Heart right ventricle (tissue), 16 donors: Measurements from ENCODE around the gene NEUROD2. TPM values are rescaled to one million over a fixed set of nuclear protein-coding genes. Genes with fewer than 3 reads are reported as not detected.

Experiments
- ATAC-seq, 8 donors: fragments of 200-7000 bp; cut with Tn5 transposase; one replicate each; pipeline ENCODE4 v1.9.1; 2020; ENCODE audit warnings: mild to moderate bottlenecking in 8 of 8, moderate library complexity in 8 of 8, moderate number of reproducible peaks in 1 of 8
- DNase-seq, 2 donors: peaks; one replicate each; pipeline ENCODE4 v3.0.0-alpha.2; 2020
- H3K27ac ChIP-seq, 10 donors: fragments of 200-600 bp; sonication (generic) in 2 of 10; one replicate each; pipeline versions ENCODE4 v1.5.0 to v1.8.0; 2020 to 2022; ENCODE audit warnings: mild to moderate bottlenecking in 3 of 10
- H3K27me3 ChIP-seq, 7 donors: fragments of 200-600 bp; one replicate each; pipeline ENCODE4 v1.8.0; 2021 to 2022; ENCODE audit warnings: mild to moderate bottlenecking in 2 of 7
- H3K36me3 ChIP-seq, 9 donors: fragments of 200-600 bp; sonication (generic) in 1 of 9; one replicate each; pipeline versions ENCODE4 v1.5.0 to v1.8.0; 2020 to 2022; ENCODE audit warnings: mild to moderate bottlenecking in 2 of 9
- H3K4me1 ChIP-seq, 9 donors: fragments of 200-600 bp; sonication (generic) in 1 of 9; one replicate each; pipeline versions ENCODE4 v1.5.0 to v1.8.0; 2020 to 2022; ENCODE audit warnings: mild to moderate bottlenecking in 4 of 9
- H3K4me3 ChIP-seq, 10 donors: fragments of 200-600 bp; sonication (generic) in 2 of 10; one replicate each; pipeline versions ENCODE4 v1.5.0 to v1.8.0; 2020 to 2022; ENCODE audit warnings: mild to moderate bottlenecking in 7 of 10, moderate library complexity in 2 of 10
- H3K9me3 ChIP-seq, 11 donors: fragments of 200-600 bp in 10 of 11; sonication (generic) in 2 of 11; one replicate each; pipeline versions ENCODE4 v1.5.0 to v1.8.0; 2013 to 2022; ENCODE audit warnings: mild to moderate bottlenecking in 2 of 11, control low read depth in 1 of 11, moderate library complexity in 1 of 11
- WGBS, 2 donors: extraction: QIAGEN DNeasy Blood & Tissue Kit; methylation state at CpG; one replicate each; pipeline ENCODE4 v1.1.7; 2013; ENCODE audit warnings: inconsistent platforms in 1 of 2; 5-methylcytosine and 5-hydroxymethylcytosine counted together
- intact Hi-C, 10 donors: fragments of 100-400 bp; cut with DNase I; formaldehyde crosslinking; loops; one replicate each; pipeline versions ENCODE4 v1.11.1 to v1.14.2; 2022
- polyA plus RNA-seq, 2 donors: library from polyadenylated mRNA; stranded (reverse); fragments of 200-250 nt; gene quantifications; one replicate each; pipeline ENCODE4 v1.2.3, GENCODE V29; 2013
- total RNA-seq, 10 donors: library from RNA; stranded (reverse); fragmentation: NEBNext Ultra II Directional in 3 of 10; extraction: Animal tissue kit (Norgen Biotek cat#: 25700) in 3 of 10; gene quantifications; one replicate each; pipeline versions ENCODE4 v1.2.1 to v1.2.4, GENCODE V29; 2021 to 2023
- TF ChIP-seq, protein P1 (sequence below), 9 donors: fragments of 200-600 bp; sonication (generic) in 2 of 9; IDR thresholded peaks; one replicate each; pipeline versions ENCODE4 v1.5.0 to v1.8.0; 2021 to 2022; ENCODE audit warnings: antibody characterized with exemption in 9 of 9, mild to moderate bottlenecking in 5 of 9, moderate library complexity in 1 of 9
- donor health status: Arrhythmogenic right ventricular cardiomyopathy.
- donor health status: ischemic (EF 13 %, LVEDD 7.1; RV severe dilation, severe dysfunction).
- donor health status: healthy with polysubstance abuse.
- donor health status: DM: no; HTN: yes; CAD: no.
- donor health status: DM: no; HTN: no; CAD: no.
- donor health status: ischemic (EF 25% LVEDD 6.9; RV normal size, moderate dysfunction).
- donor health status: ischemic (EF 25% LVEDD 5.7; RV mildly dilated, moderate dysfunction).
- donor health status: healthy.
- donor health status: DM: yes; HTN: yes; CAD: no.
- donor health status: Ischemic cardiomyopathy.
- donor health status: ischemic (EF 35%, LVEDD 5.7; RV mildly dilated, moderate dysfunction).
- donor health status: nonischemic (EF 11% LVEDD 7.7; RV severe dilation, severe dysfunction).
- donor health status: DM: yes; HTN: yes; CAD: no.
- donor health status: PGD.
- donor health status: ischemic (EF 29% LVEDD 5.4; RV normal size, mild dysfunction).
- donor health status: nonischemic (EF 23%, LVEDD 6.1; RV moderate dilation, normal function).

The NEUROD2 gene
- total and polyA plus RNA-seq, 12 donors = not detected

DNA sequence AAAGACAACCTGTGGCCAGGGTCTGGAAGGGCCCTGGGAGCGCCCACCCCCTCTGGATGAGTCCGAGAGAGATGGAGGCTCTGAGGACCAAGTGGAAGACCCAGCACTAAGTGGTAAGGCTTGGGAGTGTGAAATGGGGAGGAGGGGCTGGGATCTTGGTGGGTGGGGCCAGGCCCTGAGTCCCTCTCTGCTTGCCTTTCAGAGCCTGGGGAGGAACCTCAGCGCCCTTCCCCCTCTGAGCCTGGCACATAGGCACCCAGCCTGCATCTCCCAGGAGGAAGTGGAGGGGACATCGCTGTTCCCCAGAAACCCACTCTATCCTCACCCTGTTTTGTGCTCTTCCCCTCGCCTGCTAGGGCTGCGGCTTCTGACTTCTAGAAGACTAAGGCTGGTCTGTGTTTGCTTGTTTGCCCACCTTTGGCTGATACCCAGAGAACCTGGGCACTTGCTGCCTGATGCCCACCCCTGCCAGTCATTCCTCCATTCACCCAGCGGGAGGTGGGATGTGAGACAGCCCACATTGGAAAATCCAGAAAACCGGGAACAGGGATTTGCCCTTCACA lies 28.0 kb upstream of the NEUROD2 start:
- intact Hi-C loops = loop anchor here in 4 of 10 donors (2.0 to 5.0 kb wide), 3 partner anchors 33 to 117 kb away; partner anchors contain the start of gene PNMT (in 1 of the 4)
- DNase-seq = no peak
- H3K4me1 ChIP-seq = peaks cover 6 to 58% (median 42%) of the 10 kb centered on the region in 9 donors

DNA sequence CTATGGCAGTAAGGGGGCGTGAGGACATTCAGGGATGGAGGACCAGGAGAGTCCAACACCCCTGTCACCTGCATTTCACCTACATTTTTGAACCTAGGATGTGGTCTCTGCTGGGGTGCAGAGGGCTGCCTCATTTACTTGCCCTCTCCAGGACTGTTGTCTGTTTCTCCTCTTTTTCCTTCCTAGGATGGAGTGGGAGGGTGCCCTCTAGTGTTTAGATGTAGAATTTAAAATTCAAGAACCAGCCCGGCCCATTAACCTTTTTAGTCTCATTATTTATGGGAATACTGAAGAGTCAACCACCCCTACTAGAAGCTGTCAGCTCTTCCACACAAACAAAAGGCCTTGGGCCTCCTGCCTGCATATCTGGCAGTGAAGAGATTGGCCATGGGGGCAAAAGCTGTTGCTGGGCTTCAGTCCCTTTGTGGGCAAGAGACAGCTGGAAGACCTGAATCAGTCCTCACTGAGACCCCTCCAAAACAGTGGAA lies 26.7 kb upstream of the NEUROD2 start:
- no peak for DNase-seq
- Histone ChIP-seq H3K36me3 (no peaks in the 10 kb centered on the region), H3K27ac (no peak overlapping the region), H3K9me3 (no peaks in the 10 kb centered on the region), H3K27me3 (peaks cover 0 to 13% (median 0%) of the 10 kb centered on the region in 7 donors), H3K4me3 (no peak overlapping the region), H3K4me1 (peaks cover 6 to 50% (median 30%) of the 10 kb centered on the region in 9 donors)
- intact Hi-C loops = loop anchor here in 3 of 10 donors (5.0 kb wide), 2 partner anchors 38 to 113 kb away; no protein-coding TSS in a partner anchor
- ATAC-seq = no peak
- 50% methylated on average over 2 of the region's 2 CpGs for WGBS, 2 donors
- TF ChIP-seq, protein P1, sequence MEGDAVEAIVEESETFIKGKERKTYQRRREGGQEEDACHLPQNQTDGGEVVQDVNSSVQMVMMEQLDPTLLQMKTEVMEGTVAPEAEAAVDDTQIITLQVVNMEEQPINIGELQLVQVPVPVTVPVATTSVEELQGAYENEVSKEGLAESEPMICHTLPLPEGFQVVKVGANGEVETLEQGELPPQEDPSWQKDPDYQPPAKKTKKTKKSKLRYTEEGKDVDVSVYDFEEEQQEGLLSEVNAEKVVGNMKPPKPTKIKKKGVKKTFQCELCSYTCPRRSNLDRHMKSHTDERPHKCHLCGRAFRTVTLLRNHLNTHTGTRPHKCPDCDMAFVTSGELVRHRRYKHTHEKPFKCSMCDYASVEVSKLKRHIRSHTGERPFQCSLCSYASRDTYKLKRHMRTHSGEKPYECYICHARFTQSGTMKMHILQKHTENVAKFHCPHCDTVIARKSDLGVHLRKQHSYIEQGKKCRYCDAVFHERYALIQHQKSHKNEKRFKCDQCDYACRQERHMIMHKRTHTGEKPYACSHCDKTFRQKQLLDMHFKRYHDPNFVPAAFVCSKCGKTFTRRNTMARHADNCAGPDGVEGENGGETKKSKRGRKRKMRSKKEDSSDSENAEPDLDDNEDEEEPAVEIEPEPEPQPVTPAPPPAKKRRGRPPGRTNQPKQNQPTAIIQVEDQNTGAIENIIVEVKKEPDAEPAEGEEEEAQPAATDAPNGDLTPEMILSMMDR (IDR thresholded peaks at IDR 0.05) = peak; percentile 70 to 82 (median 76)

More for the DNA sequence above, 28.0 kb upstream of the NEUROD2 start:
- WGBS, 2 donors = 88 to 95% methylated on average over 8 of the region's 8 CpGs
- Histone ChIP-seq H3K9me3 (no peaks in the 10 kb centered on the region), H3K36me3 (no peaks in the 10 kb centered on the region), H3K27ac (peak overlapping the region in 2 of 10 donors; percentile 93 to 99), H3K4me3 (no peak overlapping the region), H3K27me3 (peaks cover 0 to 8% (median 0%) of the 10 kb centered on the region in 7 donors)
- TF ChIP-seq, protein P1 (IDR thresholded peaks at IDR 0.05) = no peak
- no peak for ATAC-seq

DNA sequence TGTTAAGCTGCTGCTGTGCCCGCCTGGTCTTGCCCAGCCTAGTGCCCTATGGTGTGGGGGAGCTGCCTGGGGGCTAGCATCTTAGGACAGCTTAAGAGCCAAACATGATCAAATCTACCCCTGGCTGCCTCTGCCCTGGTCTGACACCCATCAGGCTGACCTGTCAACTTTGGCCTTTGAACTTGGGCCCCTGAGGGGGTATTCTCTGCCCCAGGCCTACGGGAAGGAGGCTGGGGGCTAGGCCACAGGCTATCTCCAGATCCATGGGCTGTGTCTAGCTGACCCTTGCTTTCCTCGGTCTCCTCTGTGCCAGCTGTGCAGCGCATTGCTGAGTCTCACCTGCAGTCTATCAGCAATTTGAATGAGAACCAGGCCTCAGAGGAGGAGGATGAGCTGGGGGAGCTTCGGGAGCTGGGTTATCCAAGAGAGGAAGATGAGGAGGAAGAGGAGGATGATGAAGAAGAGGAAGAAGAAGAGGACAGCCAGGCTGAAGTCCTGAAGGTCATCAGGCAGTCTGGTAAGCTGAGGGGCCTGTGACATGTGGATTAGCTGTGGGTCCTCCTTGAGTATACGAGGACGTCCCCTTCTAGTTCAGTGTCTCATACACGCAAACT lies 26.0 kb upstream of the NEUROD2 start:
- no peak overlapping the region for H3K4me3 ChIP-seq
- H3K27me3 ChIP-seq = peaks cover 0 to 21% (median 3%) of the 10 kb centered on the region in 7 donors
- 66 to 80% methylated on average over 8 of the region's 8 CpGs for WGBS, 2 donors
- intact Hi-C loops = loop anchor here in 3 of 10 donors (5.0 kb wide), 2 partner anchors 39 to 114 kb away; no protein-coding TSS in a partner anchor
- H3K4me1 ChIP-seq = peaks cover 6 to 43% (median 22%) of the 10 kb centered on the region in 9 donors
- H3K9me3 ChIP-seq = no peaks in the 10 kb centered on the region
- ATAC-seq (no peak), DNase-seq (no peak)
- no peak overlapping the region for H3K27ac ChIP-seq
- TF ChIP-seq, protein P1 (IDR thresholded peaks at IDR 0.05) = no peak
- no peaks in the 10 kb centered on the region for H3K36me3 ChIP-seq

DNA sequence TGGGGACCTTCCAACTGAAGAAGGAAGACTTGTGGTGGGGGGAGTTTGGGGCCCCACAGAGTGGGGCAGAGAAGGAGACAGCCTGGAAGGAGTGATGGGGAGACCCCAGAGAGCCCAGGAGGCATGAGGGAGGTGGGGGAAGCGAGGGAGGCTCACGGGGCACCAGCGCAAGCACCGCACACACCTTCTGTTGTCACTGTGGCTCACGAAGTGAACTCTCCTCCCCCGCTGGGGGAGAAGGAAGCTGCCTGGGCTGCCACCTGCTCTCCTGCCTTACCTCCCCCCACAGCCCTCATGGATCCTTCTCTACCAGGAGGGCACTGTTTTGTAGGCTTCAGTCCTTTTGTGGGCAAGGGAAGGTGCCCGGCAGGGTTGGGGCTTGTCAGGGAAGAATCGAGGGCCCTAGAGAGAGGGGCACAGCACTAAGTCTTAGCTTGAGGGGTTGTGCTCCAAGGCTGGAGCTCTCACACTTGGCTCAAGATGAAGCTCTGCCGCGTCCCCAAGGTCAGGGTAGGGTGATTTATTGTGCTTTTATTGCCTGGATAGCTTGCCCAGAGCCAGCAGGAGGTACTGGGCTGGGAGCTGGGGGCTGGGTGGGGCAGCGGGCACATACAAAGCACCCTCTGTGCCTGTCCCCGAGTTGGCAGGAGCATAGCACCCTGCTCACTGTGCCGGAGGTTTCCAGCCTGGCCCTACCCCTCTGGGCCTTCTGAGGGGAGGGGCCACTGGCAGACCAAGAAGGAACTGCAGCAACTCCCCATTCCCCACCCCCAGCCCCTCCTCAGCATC lies 24.6 kb upstream of the NEUROD2 start:
- Histone ChIP-seq H3K9me3 (no peaks in the 10 kb centered on the region), H3K4me1 (peaks cover 6 to 32% (median 12%) of the 10 kb centered on the region in 9 donors), H3K36me3 (no peaks in the 10 kb centered on the region), H3K27ac (no peak overlapping the region), H3K27me3 (peaks cover under 1 to 34% (median 16%) of the 10 kb centered on the region in 7 donors), H3K4me3 (no peak overlapping the region)
- TF ChIP-seq, protein P1 (IDR thresholded peaks at IDR 0.05) = no peak
- 59 to 69% methylated on average over 13 of the region's 13 CpGs for WGBS, 2 donors
- intact Hi-C loops = loop anchor here in 3 of 10 donors (5.0 kb wide), 2 partner anchors 40 to 115 kb away; no protein-coding TSS in a partner anchor
- ATAC-seq (no peak), DNase-seq (no peak)
